B cell (primary cell): ENCODE measurements around the gene YOD1. TPM values are rescaled to one million over a fixed set of nuclear protein-coding genes. Genes with fewer than 3 reads are reported as not detected.

ENCODE experiments used
- ATAC-seq: fragments of 200-7000 bp; cut with Tn5 transposase; one replicate; pipeline ENCODE4 v1.10.0; 2021; ENCODE audit warnings: low read depth, mild to moderate bottlenecking, moderate number of reproducible peaks, moderate library complexity
- CTCF ChIA-PET: fragments of 350-600 bp; sonication (Branson Sonifier 250); formaldehyde crosslinking; loops from one replicate; lab custom pipeline; 2021; ENCODE audit warnings: antibody characterized with exemption, inconsistent platforms; lab: Charles Lee
- POLR2A ChIA-PET: fragments of 350-600 bp; sonication (Branson Sonifier 250); formaldehyde crosslinking; loops from one replicate; lab custom pipeline; 2021; ENCODE audit warnings: antibody characterized with exemption; lab: Charles Lee
- DNase-seq: peaks from one replicate; pipeline ENCODE4 v3.0.0; 2013
- H2AFZ ChIP-seq: 2 replicates; pipeline ENCODE4 v1.6.1; 2012; ENCODE audit warnings: mild to moderate bottlenecking, low read depth, low read length; ENCODE audit not compliant: insufficient read depth, poor library complexity, severe bottlenecking
- H3K27ac ChIP-seq, 2 donors: 1 replicate in 1 of 2; 2 replicates in 1 of 2; pipeline ENCODE4 v1.5.1; 2012 to 2013; ENCODE audit warnings: low read length in 2 of 2, mild to moderate bottlenecking in 2 of 2, moderate library complexity in 1 of 2
- H3K27me3 ChIP-seq, 4 experiments: fragments of 200-600 bp in 1 of 4; sonication (generic) in 1 of 4; replicated peaks in 1 of 4; 1 replicate in 2 of 4; 2 replicates in 2 of 4; pipeline versions ENCODE4 v1.6.1 to v1.7.0; 2013 to 2016; ENCODE audit warnings: low read length in 3 of 4, mild to moderate bottlenecking in 2 of 4, mixed read lengths in 1 of 4, moderate library complexity in 1 of 4; ENCODE audit not compliant: insufficient read depth in 4 of 4, control insufficient read depth in 3 of 4; ENCODE audit errors: control extremely low read depth in 1 of 4
- H3K36me3 ChIP-seq, 2 experiments: replicated peaks in 1 of 2; 1 replicate in 1 of 2; 2 replicates in 1 of 2; pipeline versions ENCODE4 v1.6.1 to v1.7.1; 2013; ENCODE audit warnings: low read length in 1 of 2; ENCODE audit not compliant: insufficient read depth in 2 of 2, control insufficient read depth in 1 of 2; ENCODE audit errors: control extremely low read depth in 1 of 2, extremely low read depth in 1 of 2
- H3K4me1 ChIP-seq, 2 donors: fragments of 200-600 bp in 1 of 2; sonication (generic) in 1 of 2; 1 replicate in 1 of 2; 2 replicates in 1 of 2; pipeline versions ENCODE4 v1.5.1 to v1.6.1; 2013 to 2017; ENCODE audit warnings: low read length in 2 of 2; ENCODE audit not compliant: control insufficient read depth in 2 of 2, insufficient read depth in 2 of 2
- H3K4me2 ChIP-seq: replicated peaks from 2 replicates; pipeline ENCODE3; 2012; ENCODE audit warnings: mild to moderate bottlenecking, low read depth, low read length; ENCODE audit not compliant: poor library complexity, severe bottlenecking
- H3K4me3 ChIP-seq, 5 experiments: fragments of 200-600 bp in 1 of 5; sonication (generic) in 1 of 5; 1 replicate in 3 of 5; 2 replicates in 2 of 5; pipeline versions ENCODE4 v1.5.1 to v1.7.0; 2011 to 2016; ENCODE audit warnings: low read length in 4 of 5, mild to moderate bottlenecking in 4 of 5, low read depth in 2 of 5, control low read depth in 1 of 5, moderate library complexity in 1 of 5; ENCODE audit not compliant: insufficient read depth in 1 of 5; ENCODE audit errors: control extremely low read depth in 1 of 5, extremely low read depth in 1 of 5
- H3K79me2 ChIP-seq: fragments of 200-600 bp; sonication (generic); one replicate; pipeline ENCODE4 v1.6.0; 2016; ENCODE audit warnings: low read length; ENCODE audit not compliant: control insufficient read depth, insufficient read depth
- H3K9ac ChIP-seq: fragments of 200-600 bp; sonication (generic); 2 replicates; pipeline ENCODE4 v1.6.1; 2017; ENCODE audit warnings: mild to moderate bottlenecking, low read length, moderate library complexity
- H3K9me3 ChIP-seq, 3 donors: one replicate each; pipeline versions ENCODE4 v1.6.1 to v1.7.1; 2013; ENCODE audit warnings: low read length in 2 of 3; ENCODE audit not compliant: control insufficient read depth in 2 of 3, insufficient read depth in 1 of 3; ENCODE audit errors: control extremely low read depth in 1 of 3
- H4K20me1 ChIP-seq: 2 replicates; pipeline ENCODE4 v1.6.0; 2012; ENCODE audit warnings: mild to moderate bottlenecking, low read length; ENCODE audit not compliant: insufficient read depth, control insufficient read depth, poor library complexity, severe bottlenecking
- H3K27ac Mint-ChIP-seq: one replicate; pipeline ENCODE4 v1.8.0; 2021; ENCODE audit warnings: mixed read lengths
- H3K27me3 Mint-ChIP-seq: one replicate; pipeline ENCODE4 v1.8.0; 2021; ENCODE audit warnings: mixed read lengths
- H3K4me1 Mint-ChIP-seq: one replicate; pipeline ENCODE4 v1.8.0; 2021; ENCODE audit warnings: mixed read lengths
- H3K4me3 Mint-ChIP-seq: one replicate; pipeline ENCODE4 v1.8.0; 2021; ENCODE audit warnings: mixed read lengths
- H3K9me3 Mint-ChIP-seq: one replicate; pipeline ENCODE4 v1.8.0; 2022; ENCODE audit warnings: mixed read lengths; ENCODE audit not compliant: insufficient read depth
- CTCF ChIP-seq: fragments of 200-600 bp; IDR thresholded peaks from one replicate; pipeline ENCODE4 v1.8.0; 2022; ENCODE audit warnings: antibody characterized with exemption, mild to moderate bottlenecking
- EZH2 ChIP-seq: IDR thresholded peaks from 2 replicates; pipeline ENCODE4 v1.6.1; 2012; ENCODE audit warnings: borderline replicate concordance, low read depth, mild to moderate bottlenecking, moderate library complexity, low read length; ENCODE audit not compliant: insufficient read depth, poor library complexity, severe bottlenecking
- WGBS: methylation state at CpG from one replicate; pipeline ENCODE4 v1.1.5; 2013; ENCODE audit warnings: missing lambda C conversion rate; ENCODE audit not compliant: insufficient coverage; 5-methylcytosine and 5-hydroxymethylcytosine counted together
- intact Hi-C: fragments of 100-400 bp; cut with micrococcal nuclease; formaldehyde crosslinking; loops from one replicate; pipeline ENCODE4 v1.10.0; 2022
- polyA plus RNA-seq: library from polyadenylated mRNA; depleted of rRNA; stranded (reverse); fragments of >200 nt; gene quantifications from 2 replicates; pipeline ENCODE4 v1.2.3, GENCODE V29; 2012
- total RNA-seq, 2 donors: library from RNA; stranded (reverse); fragments of 120-200 nt in 1 of 2; gene quantifications; 1 replicate in 1 of 2; 2 replicates in 1 of 2; pipeline versions ENCODE4 v1.2.3 to v1.2.4, GENCODE V29; 2013 to 2022

The YOD1 gene
- total and polyA plus RNA-seq, 2 donors (not counting 1 experiment from before 2014, with no cell fraction given) = 2.3 to 9.4 TPM

- Mint-ChIP-seq H3K27me3 (peaks cover 11% of the 10 kb centered on the region), H3K4me1 (peaks cover 2% of the 10 kb centered on the region), H3K4me3 (no peak overlapping the region), H3K27ac (no peak overlapping the region), H3K9me3 (no peaks in the 10 kb centered on the region)
- H4K20me1 ChIP-seq = no peaks in the 10 kb centered on the region
- H3K36me3 ChIP-seq = no peaks in the 10 kb centered on the region
- intact Hi-C loops = no loop called here
- H2AFZ ChIP-seq = no peak overlapping the region
- WGBS = 89% methylated on average over 1 of the region's 1 CpG
- no peak overlapping the region for H3K9ac ChIP-seq
- peaks cover 3 to 4% of the 10 kb centered on the region in 2 donors for H3K4me1 ChIP-seq
- DNase-seq = no peak
- TF ChIP-seq EZH2 = no peak
- TF ChIP-seq CTCF = no peak
- no peak overlapping the region for H3K4me3 ChIP-seq
- POLR2A ChIA-PET = no interaction called here
- no peak overlapping the region for H3K27ac ChIP-seq
- no peaks in the 10 kb centered on the region for H3K9me3 ChIP-seq
- no peak overlapping the region for H3K4me2 ChIP-seq
- CTCF ChIA-PET = interaction anchor here (1.8 to 5.1 kb wide), 5 partner anchors 10 to 20 kb away, joined by 6 to 26 read pairs (median 11); no protein-coding TSS in a partner anchor
- ATAC-seq = no peak
- no peaks in the 10 kb centered on the region for H3K79me2 ChIP-seq
- peaks cover 0 to 7% (median 2%) of the 10 kb centered on the region in 4 experiments for H3K27me3 ChIP-seq
Observed at GRCh38 chr1:207002724-207003146, 48.3 kb downstream of the YOD1 start.

GRCh38 chr1:207001492-207002245, 49.3 kb downstream of the YOD1 start:
- no peaks in the 10 kb centered on the region for H3K9me3 ChIP-seq
- H3K4me3 ChIP-seq = no peak overlapping the region
- H3K27ac ChIP-seq = no peak overlapping the region
- peaks cover 3 to 4% of the 10 kb centered on the region in 2 donors for H3K4me1 ChIP-seq
- ChIA-PET POLR2A (no interaction called here), CTCF (interaction anchor here (1.3 to 5.1 kb wide), 4 partner anchors 11 to 26 kb away, joined by 3 to 21 read pairs (median 8); no protein-coding TSS in a partner anchor)
- Mint-ChIP-seq H3K27ac (no peak overlapping the region), H3K27me3 (peaks cover 7% of the 10 kb centered on the region), H3K4me3 (no peak overlapping the region), H3K4me1 (peaks cover 2% of the 10 kb centered on the region), H3K9me3 (no peaks in the 10 kb centered on the region)
- ATAC-seq (no peak), DNase-seq (no peak)
- no peaks in the 10 kb centered on the region for H3K36me3 ChIP-seq
- H3K4me2 ChIP-seq = no peak overlapping the region
- peaks cover 0 to 3% (median 0%) of the 10 kb centered on the region in 4 experiments for H3K27me3 ChIP-seq
- no peak overlapping the region for H2AFZ ChIP-seq
- 100% methylated on average over 1 of the region's 5 CpGs for WGBS
- TF ChIP-seq EZH2 = no peak
- TF ChIP-seq CTCF = no peak
- H3K79me2 ChIP-seq = no peaks in the 10 kb centered on the region
- intact Hi-C loops = no loop called here
- no peak overlapping the region for H3K9ac ChIP-seq
- H4K20me1 ChIP-seq = no peaks in the 10 kb centered on the region
